ENCODE measurements around the gene PPP1R14C. TPM values are rescaled to one million over a fixed set of nuclear protein-coding genes. Genes with fewer than 3 reads are reported as not detected.
"Not testable (repeated sequence)": the region's sequence is repeated elsewhere in the genome, so short reads cannot be mapped to it uniquely, and the experiment has no call there.

PPP1R14C gene
- total and polyA plus RNA-seq, 2 experiments from 2014 or later, result 8.2 to 10.1 TPM

- H3K79me2 ChIP-seq (ENCODE audit: insufficient read depth), result no peaks in the 10 kb centered on the region
- in situ Hi-C loops (cut with MboI), result no loop called here
- no peaks in the 10 kb centered on the region for H3K9me3 ChIP-seq (ENCODE audit: low read depth)
- peaks cover 8% of the 10 kb centered on the region; the same call in 1 of the 2 replicates for H3K4me1 ChIP-seq (ENCODE audit: insufficient read depth)
- H3K27me3 ChIP-seq (replicated peaks; ENCODE audit: insufficient read depth), result no peaks in the 10 kb centered on the region
- H4K20me1 ChIP-seq (ENCODE audit: insufficient read depth), result no peaks in the 10 kb centered on the region
- peaks cover 5% of the 10 kb centered on the region for H3F3A ChIP-seq (ENCODE audit: insufficient read depth)
- H3K9ac ChIP-seq, result peak overlapping the region; percentile 43
- 31 to 43% methylated on average over 4 to 5 of the region's 5 CpGs for WGBS, 2 experiments (ENCODE audit: low coverage in 1 of 2, low lambda C conversion rate in 2 of 2, missing lambda C conversion rate in 2 of 2)
- H3K4me2 ChIP-seq (ENCODE audit: unreplicated experiment), result no peak overlapping the region
- no peak overlapping the region for H3K4me3 ChIP-seq
- H3K9me2 ChIP-seq (ENCODE audit: insufficient read depth), result no peaks in the 10 kb centered on the region
- H3K27ac ChIP-seq, result peak overlapping the region; percentile 9
- DNase-seq, result peak; percentile 63
- H3K36me3 ChIP-seq (ENCODE audit: low read depth), result no peaks in the 10 kb centered on the region
- peak overlapping the region; percentile 66 for H2AFZ ChIP-seq
- TF ChIP-seq EZH2phosphoT487 (IDR thresholded peaks at IDR 0.05; ENCODE audit: insufficient read depth, low read depth) (no peak), EZH2 (IDR thresholded peaks at IDR 0.05; ENCODE audit: insufficient read depth, poor library complexity, severe bottlenecking) (no peak)
Measured at GRCh38 chr6:150238336-150238741, 95.5 kb downstream of the PPP1R14C start.

GRCh38 chr6:150238846-150239407 lies 96.1 kb downstream of the PPP1R14C start:
- Histone ChIP-seq H3F3A (ENCODE audit: insufficient read depth) (peaks cover 10% of the 10 kb centered on the region), H3K27ac (peak overlapping the region; percentile 9), H3K36me3 (ENCODE audit: low read depth) (no peaks in the 10 kb centered on the region), H3K4me1 (ENCODE audit: insufficient read depth) (peaks cover 14% of the 10 kb centered on the region), H3K79me2 (ENCODE audit: insufficient read depth) (no peaks in the 10 kb centered on the region), H3K9me3 (ENCODE audit: low read depth) (no peaks in the 10 kb centered on the region), H2AFZ (peak overlapping the region; percentile 66; the same call in 1 of the 2 replicates), H3K9ac (no peak overlapping the region), H3K4me2 (ENCODE audit: unreplicated experiment) (no peak overlapping the region), H4K20me1 (ENCODE audit: insufficient read depth) (no peaks in the 10 kb centered on the region), H3K27me3 (replicated peaks; ENCODE audit: insufficient read depth) (no peaks in the 10 kb centered on the region), H3K9me2 (ENCODE audit: insufficient read depth) (no peaks in the 10 kb centered on the region), H3K4me3 (no peak overlapping the region)
- TF ChIP-seq EZH2phosphoT487 (IDR thresholded peaks at IDR 0.05; ENCODE audit: insufficient read depth, low read depth) (no peak), EZH2 (IDR thresholded peaks at IDR 0.05; ENCODE audit: insufficient read depth, poor library complexity, severe bottlenecking) (no peak)
- in situ Hi-C loops (cut with MboI), result no loop called here
- WGBS, 2 experiments (ENCODE audit: low coverage in 1 of 2, low lambda C conversion rate in 2 of 2, missing lambda C conversion rate in 2 of 2), result 95% methylated on average over 6 of the region's 6 CpGs
- DNase-seq, result no peak

GRCh38 chr6:150241756-150242155 lies 98.9 kb downstream of the PPP1R14C start:
- in situ Hi-C loops (cut with MboI); H3K9ac ChIP-seq; H3K27ac ChIP-seq; H3K27me3 ChIP-seq (replicated peaks; ENCODE audit: insufficient read depth); H2AFZ ChIP-seq; H3K9me2 ChIP-seq (ENCODE audit: insufficient read depth); H4K20me1 ChIP-seq (ENCODE audit: insufficient read depth); H3K79me2 ChIP-seq (ENCODE audit: insufficient read depth); H3K36me3 ChIP-seq (ENCODE audit: low read depth); H3K4me2 ChIP-seq (ENCODE audit: unreplicated experiment); DNase-seq; H3K9me3 ChIP-seq (ENCODE audit: low read depth); H3K4me3 ChIP-seq: not testable (repeated sequence)
- WGBS, 2 experiments (ENCODE audit: low coverage in 1 of 2, low lambda C conversion rate in 2 of 2, missing lambda C conversion rate in 2 of 2), result 94% methylated on average over 5 of the region's 5 CpGs
- Histone ChIP-seq H3K4me1 (ENCODE audit: insufficient read depth) (peaks cover 31% of the 10 kb centered on the region), H3F3A (ENCODE audit: insufficient read depth) (peaks cover 14% of the 10 kb centered on the region)

GRCh38 chr6:150243620-150244314 lies 100.9 kb downstream of the PPP1R14C start:
- H3K4me1 ChIP-seq (ENCODE audit: insufficient read depth), result peaks cover 23% of the 10 kb centered on the region
- H3K9me3 ChIP-seq (ENCODE audit: low read depth), result no peaks in the 10 kb centered on the region
- no peaks in the 10 kb centered on the region for H3K27me3 ChIP-seq (replicated peaks; ENCODE audit: insufficient read depth)
- H3K4me3 ChIP-seq, result peak overlapping the region; percentile 16; the same call in 1 of the 2 replicates
- peak; percentile 79 for DNase-seq
- peak overlapping the region; percentile 48 for H3K27ac ChIP-seq
- H3K9me2 ChIP-seq (ENCODE audit: insufficient read depth), result no peaks in the 10 kb centered on the region
- H3K9ac ChIP-seq, result no peak overlapping the region
- no peak overlapping the region for H2AFZ ChIP-seq
- no peak for TF ChIP-seq EZH2 (IDR thresholded peaks at IDR 0.05; ENCODE audit: insufficient read depth, poor library complexity, severe bottlenecking)
- TF ChIP-seq EZH2phosphoT487 (IDR thresholded peaks at IDR 0.05; ENCODE audit: insufficient read depth, low read depth), result 0 out of 2 replicates have a peak, but pooled peaks have one; percentile 65
- WGBS, 2 experiments (ENCODE audit: low coverage in 1 of 2, low lambda C conversion rate in 2 of 2, missing lambda C conversion rate in 2 of 2), result 53 to 54% methylated on average over 2 of the region's 2 CpGs
- in situ Hi-C loops (cut with MboI), result no loop called here
- H3F3A ChIP-seq (ENCODE audit: insufficient read depth), result peaks cover 11% of the 10 kb centered on the region
- H3K79me2 ChIP-seq (ENCODE audit: insufficient read depth), result no peaks in the 10 kb centered on the region
- no peaks in the 10 kb centered on the region for H3K36me3 ChIP-seq (ENCODE audit: low read depth)
- no peaks in the 10 kb centered on the region for H4K20me1 ChIP-seq (ENCODE audit: insufficient read depth)
- peak overlapping the region; percentile 41 for H3K4me2 ChIP-seq (ENCODE audit: unreplicated experiment)

Measured in GM23248 (cell line).